GM12892 (cell line): ENCODE data around the gene FTSJ3.
"Not testable (repeated sequence)": the region's sequence is repeated elsewhere in the genome, so short reads cannot be mapped to it uniquely, and the experiment has no call there.

Experiments
- DNase-seq: peaks from one replicate; pipeline ENCODE4 v3.0.0; 2011; ENCODE audit not compliant: insufficient read length
- FAIRE-seq: peaks from 2 replicates; lab custom pipeline; 2011; peaks lifted over from hg19 to GRCh38; lab: Jason Lieb, UNC
- POLR2A ChIP-seq: IDR thresholded peaks from 2 replicates; pipeline ENCODE4 v1.6.1; 2011; ENCODE audit warnings: low read depth, low read length, control low read depth
- POLR2AphosphoS5 ChIP-seq: IDR thresholded peaks from 2 replicates; pipeline ENCODE4 v1.6.1; 2011; ENCODE audit warnings: low read depth, low read length, control low read depth
- TAF1 ChIP-seq: IDR thresholded peaks from 2 replicates; pipeline ENCODE4 v1.6.1; 2011; ENCODE audit warnings: low read depth, mild to moderate bottlenecking, control low read depth, low read length, borderline replicate concordance

Gene FTSJ3

DNA sequence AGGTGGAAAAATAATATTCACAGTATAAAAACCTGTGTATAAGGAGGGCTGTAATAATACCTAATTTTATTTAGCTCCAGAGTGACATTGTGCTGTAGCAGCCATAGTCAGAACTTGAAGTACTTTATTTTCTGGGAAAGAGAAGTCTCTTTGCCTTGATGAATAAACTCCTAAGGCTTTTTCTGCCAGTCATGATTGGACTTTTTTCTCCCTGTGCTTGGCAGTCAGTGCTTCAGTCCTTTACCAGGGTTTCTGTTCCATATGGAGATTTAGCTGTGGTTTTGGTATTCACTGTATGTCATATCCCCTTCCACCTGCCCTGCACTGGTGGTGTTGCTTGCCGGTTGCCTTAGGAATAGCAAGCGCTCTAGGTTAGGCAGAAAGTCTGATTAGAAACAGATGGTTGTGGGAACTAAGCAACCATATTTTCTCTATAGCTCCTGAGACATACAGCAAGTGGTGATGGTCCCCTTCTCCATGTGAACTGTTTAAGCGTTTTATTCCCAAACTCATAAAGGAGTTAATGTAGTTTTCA, 28.8 kb downstream of the FTSJ3 start:
- no peak for DNase-seq
- TF ChIP-seq POLR2A (no peak), TAF1 (no peak), POLR2AphosphoS5 (no peak)

DNA sequence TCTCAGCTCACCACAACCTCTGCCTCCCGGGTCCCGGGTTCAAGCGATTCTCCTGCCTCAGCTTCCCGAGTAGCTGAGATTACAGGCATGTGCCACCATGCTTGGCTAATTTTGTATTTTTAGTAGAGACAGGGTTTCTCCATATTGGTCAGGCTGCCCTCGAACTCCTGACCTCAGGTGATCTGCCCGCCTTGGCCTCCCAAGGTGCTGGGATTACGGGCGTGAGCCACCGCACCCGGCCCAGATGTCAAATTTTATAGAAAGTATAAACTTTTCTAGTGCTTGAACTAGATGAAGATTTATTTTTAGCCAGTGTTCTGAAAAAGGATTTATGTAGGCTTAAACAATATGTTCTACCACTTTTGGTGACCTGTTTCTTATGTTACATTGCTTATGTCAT, 31.1 kb downstream of the FTSJ3 start:
- FAIRE-seq, DNase-seq: not testable (repeated sequence)

More for the DNA sequence above, 28.8 kb downstream of the FTSJ3 start:
- no peak for FAIRE-seq

DNA sequence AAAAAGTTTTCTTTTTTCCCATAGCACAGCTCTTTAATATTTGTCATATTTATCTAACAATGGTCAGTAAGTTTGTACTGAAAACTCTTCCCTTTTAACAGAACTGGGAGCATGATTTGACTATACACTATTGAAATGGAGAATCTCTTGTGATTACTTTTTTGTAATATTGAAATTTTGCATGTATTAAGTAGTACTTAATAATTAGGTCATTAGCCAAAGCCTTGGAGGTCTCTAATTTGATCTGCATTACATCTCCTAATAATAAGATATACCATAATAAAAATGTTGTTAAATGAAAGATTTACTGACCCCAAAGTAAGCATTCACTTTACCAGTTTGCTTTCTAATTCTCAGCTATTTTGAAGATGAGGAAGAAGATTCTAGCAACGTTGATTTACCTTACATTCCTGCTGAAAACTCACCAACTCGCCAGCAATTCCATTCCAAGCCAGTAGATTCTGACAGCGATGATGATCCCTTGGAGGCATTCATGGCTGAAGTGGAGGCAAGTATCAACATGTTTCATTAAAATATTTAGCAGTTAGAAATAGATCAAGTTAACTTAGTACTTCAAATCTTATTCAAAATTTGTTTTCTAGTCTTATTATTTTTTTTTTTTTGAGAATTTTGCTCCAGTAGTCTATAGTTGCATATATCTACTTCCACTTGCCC, 35.3 kb downstream of the FTSJ3 start:
- no peak for DNase-seq
- TF ChIP-seq TAF1 (no peak), POLR2AphosphoS5 (no peak), POLR2A (no peak)
- FAIRE-seq, result no peak

DNA sequence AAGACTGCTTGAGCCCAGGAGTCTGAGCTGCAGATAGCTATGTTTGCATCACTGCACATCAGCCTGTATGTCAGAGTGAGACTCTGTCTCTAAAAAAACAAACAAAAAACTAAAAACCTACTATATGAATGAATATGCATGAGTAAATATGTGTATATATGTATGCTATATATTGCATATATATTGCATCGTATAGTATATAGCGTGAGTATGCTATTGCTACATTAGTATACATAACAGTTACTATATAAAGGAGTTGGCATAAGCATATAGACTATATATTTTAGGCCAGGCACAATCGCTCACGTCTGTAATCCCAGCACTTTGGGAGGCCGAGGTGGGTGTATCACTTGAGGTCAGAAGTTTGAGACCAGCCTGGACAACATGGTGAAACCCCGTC, 37.4 kb downstream of the FTSJ3 start:
- FAIRE-seq, result no peak
- TF ChIP-seq TAF1 (no peak), POLR2A (no peak), POLR2AphosphoS5 (no peak)

DNA sequence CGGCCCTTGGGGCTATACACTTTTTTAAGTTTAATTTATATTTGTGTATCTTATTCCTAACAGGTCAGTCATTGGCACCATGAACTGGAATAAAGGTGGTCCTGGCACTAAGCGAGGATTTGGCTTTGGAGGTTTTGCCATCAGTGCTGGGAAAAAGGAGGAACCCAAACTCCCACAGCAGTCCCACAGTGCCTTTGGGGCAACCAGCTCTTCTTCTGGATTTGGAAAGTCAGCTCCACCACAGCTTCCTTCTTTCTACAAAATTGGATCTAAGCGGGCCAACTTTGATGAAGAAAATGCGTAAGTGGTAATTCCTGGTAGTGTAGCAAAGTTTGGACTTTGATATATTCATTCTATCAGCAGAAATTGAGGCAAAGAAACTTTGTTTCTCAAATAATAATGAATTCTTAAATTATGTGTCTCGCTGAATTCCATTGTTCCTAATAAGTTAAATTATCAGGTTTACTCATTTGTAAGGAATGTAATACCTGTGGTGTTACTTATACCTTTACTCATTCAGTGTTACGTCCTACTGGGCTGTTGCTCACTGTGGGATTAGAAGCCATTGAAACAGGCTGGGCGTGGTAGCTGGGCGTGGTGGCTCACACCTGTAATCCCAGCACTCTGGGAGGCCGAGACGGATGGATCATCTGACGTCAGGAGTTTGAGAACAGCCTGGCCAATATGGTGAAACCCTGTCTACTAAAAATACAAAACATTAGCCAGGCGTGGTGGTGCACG, 40.3 kb downstream of the FTSJ3 start:
- no peak for TF ChIP-seq TAF1
- no peak for TF ChIP-seq POLR2A
- no peak for TF ChIP-seq POLR2AphosphoS5
- DNase-seq, result no peak
- FAIRE-seq, result no peak

More for the DNA sequence above, 37.4 kb downstream of the FTSJ3 start:
- no peak for DNase-seq

DNA sequence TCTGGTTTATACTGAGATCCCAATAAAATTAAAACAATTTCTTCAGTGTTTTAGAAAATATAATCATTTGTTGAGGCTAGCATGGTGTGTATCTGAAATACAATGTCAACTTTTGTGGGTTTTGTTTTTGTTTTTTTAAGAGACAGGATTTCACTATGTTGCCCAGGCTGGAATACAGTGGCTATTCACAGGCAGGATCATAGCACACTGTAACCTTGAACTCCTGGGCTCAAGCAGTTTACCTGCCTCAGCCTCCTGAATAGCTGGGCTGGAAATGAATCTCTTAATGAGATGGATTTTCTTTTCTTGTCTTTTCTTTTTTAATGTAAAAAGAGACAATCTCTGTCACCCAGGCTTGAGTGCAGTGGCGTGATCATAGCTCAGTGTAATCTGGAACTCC, 41.3 kb downstream of the FTSJ3 start:
- TF ChIP-seq POLR2AphosphoS5 (no peak), TAF1 (no peak), POLR2A (no peak)
- DNase-seq (no peak), FAIRE-seq (no peak)

DNA sequence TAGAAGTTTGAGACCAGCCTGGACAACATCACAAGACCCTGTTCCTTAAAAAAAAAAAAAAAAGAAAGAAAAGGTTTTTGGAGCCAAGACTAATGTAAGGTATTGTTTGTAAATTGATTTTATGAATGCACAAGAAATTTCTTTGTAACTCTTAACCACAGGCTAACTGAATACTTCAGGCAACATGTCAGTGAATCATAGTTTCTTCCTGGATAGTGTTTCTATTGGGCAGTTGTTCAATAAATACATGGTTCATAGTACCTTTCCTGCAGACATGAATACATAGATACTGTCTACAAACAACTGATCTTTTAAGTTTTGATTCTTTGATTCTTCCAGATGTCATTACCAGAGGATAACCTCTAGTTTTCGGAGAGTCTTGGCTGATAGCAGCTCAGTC, 41.9 kb downstream of the FTSJ3 start:
- no peak for FAIRE-seq

DNA sequence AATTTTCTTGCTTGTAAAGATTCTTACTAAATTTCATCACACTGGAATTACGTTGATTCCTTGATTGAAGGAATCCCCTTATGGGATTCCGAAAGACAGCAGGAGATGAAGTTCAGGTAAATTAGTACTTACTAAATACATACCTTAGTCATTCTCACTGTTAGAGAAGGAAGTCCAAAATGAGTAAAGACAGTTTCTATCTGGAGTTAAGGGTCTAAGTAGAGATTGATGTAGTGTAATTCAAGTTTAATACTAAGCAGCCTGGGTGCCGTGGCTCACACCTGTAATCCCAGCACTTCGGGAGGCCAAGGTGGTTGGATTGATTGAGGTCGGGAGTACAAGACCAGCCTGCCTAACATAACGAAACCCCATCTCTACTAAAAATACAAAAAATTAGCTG, 43.9 kb downstream of the FTSJ3 start:
- no peak for FAIRE-seq
- TF ChIP-seq TAF1 (no peak), POLR2AphosphoS5 (no peak), POLR2A (no peak)
- no peak for DNase-seq

More for the DNA sequence above, 41.9 kb downstream of the FTSJ3 start:
- no peak for TF ChIP-seq TAF1
- no peak for TF ChIP-seq POLR2AphosphoS5
- TF ChIP-seq POLR2A, result no peak
- DNase-seq, result no peak

DNA sequence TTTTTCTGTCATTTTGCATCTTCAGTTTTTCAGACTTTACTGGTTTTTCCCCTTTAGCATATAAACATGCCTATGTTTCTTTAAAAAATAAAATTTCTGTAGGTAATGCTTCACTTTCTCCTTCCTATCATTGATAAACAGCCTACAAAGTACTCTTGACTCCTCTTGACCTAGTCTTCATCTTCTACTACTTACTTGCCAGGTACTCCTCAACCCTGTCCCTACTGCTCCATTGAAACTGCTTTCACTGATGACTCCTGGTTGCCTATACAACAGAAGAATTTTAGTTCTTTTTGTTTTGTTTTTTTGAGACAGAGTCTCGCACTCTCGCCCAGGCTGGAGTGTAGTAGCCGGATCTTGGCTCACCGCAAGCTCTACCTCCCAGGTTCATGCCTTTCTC, 46.5 kb downstream of the FTSJ3 start:
- FAIRE-seq, result no peak
- DNase-seq, result no peak
- TF ChIP-seq POLR2A (no peak), POLR2AphosphoS5 (no peak), TAF1 (no peak)

DNA sequence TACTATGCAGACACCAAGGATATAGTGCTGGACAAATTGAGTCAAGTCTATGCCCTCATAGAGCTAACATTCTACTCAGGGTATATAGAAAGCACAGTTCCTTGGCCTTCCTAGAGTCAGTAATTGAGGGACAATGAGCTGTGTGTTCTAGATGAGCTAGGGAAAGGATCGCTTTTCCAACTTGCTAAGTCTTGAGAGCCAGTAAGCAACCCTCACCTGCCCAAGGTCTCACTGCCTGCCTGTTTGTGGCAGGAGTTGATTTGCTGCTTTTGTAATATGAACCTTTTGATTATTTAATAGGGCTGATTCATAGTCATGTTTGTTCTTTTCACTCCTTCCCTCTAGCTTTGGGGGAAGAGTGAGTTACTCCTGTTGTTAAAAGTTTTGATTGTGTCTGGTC, 47.0 kb downstream of the FTSJ3 start:
- DNase-seq, result no peak
- FAIRE-seq, result no peak

DNA sequence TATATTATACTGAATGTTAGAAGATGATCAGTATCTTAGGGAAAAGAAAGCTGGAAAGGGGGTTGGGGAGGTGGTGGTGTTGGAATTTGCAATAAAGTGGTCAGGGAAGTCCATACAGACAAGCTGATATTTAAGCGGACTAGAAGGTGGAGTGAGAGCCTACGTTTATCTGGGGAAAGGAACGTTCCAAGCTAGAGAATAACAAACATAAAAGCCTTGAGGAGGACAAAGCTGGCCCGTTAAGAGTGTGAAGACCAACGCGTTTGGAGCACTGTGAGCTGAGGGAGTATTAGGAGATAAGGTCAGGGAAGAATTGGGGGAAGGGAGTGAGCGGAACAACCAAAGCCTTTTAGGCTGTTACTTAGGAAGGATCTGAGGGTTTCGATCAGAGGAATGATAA, 52.0 kb downstream of the FTSJ3 start:
- DNase-seq, result no peak
- no peak for FAIRE-seq
- TF ChIP-seq POLR2AphosphoS5 (no peak), TAF1 (no peak), POLR2A (no peak)

More for the DNA sequence above, 47.0 kb downstream of the FTSJ3 start:
- TF ChIP-seq POLR2A (no peak), POLR2AphosphoS5 (no peak), TAF1 (no peak)

DNA sequence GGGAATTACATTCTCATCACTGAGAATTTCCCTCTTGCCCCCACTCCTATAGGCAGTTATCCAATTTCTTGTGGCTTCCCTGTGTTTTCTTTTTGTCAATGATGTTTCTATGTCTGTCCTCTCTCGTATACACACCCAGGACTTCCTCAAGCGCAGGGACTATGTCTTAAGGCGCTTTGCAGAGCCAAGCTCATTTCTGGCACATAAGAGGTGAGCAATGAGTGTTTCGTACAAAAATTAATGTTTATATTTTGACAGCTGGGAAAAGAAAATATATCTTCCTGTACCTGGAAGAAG, 52.5 kb downstream of the FTSJ3 start:
- TF ChIP-seq POLR2AphosphoS5 (no peak), TAF1 (no peak), POLR2A (no peak; the same call in 1 of the 2 replicates)
- DNase-seq (no peak), FAIRE-seq (no peak)
